Left ventricle myocardium inferior (tissue), 1 donor: ENCODE data around the gene MXI1. TPM values are rescaled to one million over a fixed set of nuclear protein-coding genes. Genes with fewer than 3 reads are reported as not detected.

Source experiments
- DNase-seq: peaks from one replicate; pipeline ENCODE4 v3.0.0-alpha.2; 2020
- H3K27ac ChIP-seq: fragments of 200-600 bp; replicated peaks from 2 replicates; pipeline ENCODE4 v1.8.0; 2021
- H3K27me3 ChIP-seq: fragments of 200-600 bp; 2 replicates; pipeline ENCODE4 v1.8.0; 2021; ENCODE audit warnings: low read depth
- H3K36me3 ChIP-seq: fragments of 200-600 bp; 2 replicates; pipeline ENCODE4 v1.8.0; 2021
- H3K4me1 ChIP-seq: fragments of 200-600 bp; 2 replicates; pipeline ENCODE4 v1.8.0; 2021
- H3K4me3 ChIP-seq: fragments of 200-600 bp; 2 replicates; pipeline ENCODE4 v1.8.0; 2021; ENCODE audit warnings: mild to moderate bottlenecking, moderate library complexity
- H3K9me3 ChIP-seq: fragments of 200-600 bp; replicated peaks from 2 replicates; pipeline ENCODE4 v1.8.0; 2021
- CTCF ChIP-seq: fragments of 200-600 bp; IDR thresholded peaks from 2 replicates; pipeline ENCODE4 v1.8.0; 2021; ENCODE audit warnings: antibody characterized with exemption, mild to moderate bottlenecking, borderline replicate concordance
- intact Hi-C: fragments of 100-400 bp; cut with micrococcal nuclease; formaldehyde crosslinking; loops from one replicate; pipeline ENCODE4 v1.11.0; 2022
- total RNA-seq: library from RNA; stranded (reverse); fragmentation: NEBNext Ultra II Directional; extraction: Animal tissue kit (Norgen Biotek cat#: 25700); gene quantifications from one replicate; pipeline ENCODE4 v1.2.1, GENCODE V29; 2021
- donor health status: DM: no; HTN: yes; CAD: no; lungs with severe emphysema.

MXI1 gene
- total RNA-seq, 1 donor from 2014 or later = 60.0 TPM

GRCh38 chr10:110296966-110297365 lies 89.6 kb downstream of the MXI1 start:
- intact Hi-C loops = no loop called here
- Histone ChIP-seq H3K27me3 (no peaks in the 10 kb centered on the region), H3K4me3 (no peak overlapping the region), H3K9me3 (no peaks in the 10 kb centered on the region), H3K36me3 (peaks cover 88% of the 10 kb centered on the region), H3K27ac (no peak overlapping the region), H3K4me1 (peaks cover 62% of the 10 kb centered on the region)
- TF ChIP-seq CTCF = no peak
- DNase-seq = no peak

- intact Hi-C loops = no loop called here
- TF ChIP-seq CTCF = no peak
- H3K27me3 ChIP-seq = no peaks in the 10 kb centered on the region
- H3K27ac ChIP-seq = peak overlapping the region; percentile 20
- H3K36me3 ChIP-seq = peaks cover 66% of the 10 kb centered on the region
- no peak for DNase-seq
- peaks cover 94% of the 10 kb centered on the region for H3K4me1 ChIP-seq
- H3K9me3 ChIP-seq = no peaks in the 10 kb centered on the region
- H3K4me3 ChIP-seq = no peak overlapping the region
Measured at GRCh38 chr10:110300486-110300986, 93.1 kb downstream of the MXI1 start.

GRCh38 chr10:110303681-110304080 lies 96.3 kb downstream of the MXI1 start:
- no peaks in the 10 kb centered on the region for H3K27me3 ChIP-seq
- H3K9me3 ChIP-seq = no peaks in the 10 kb centered on the region
- TF ChIP-seq CTCF = no peak
- DNase-seq = no peak
- peak overlapping the region; percentile 90 for H3K4me3 ChIP-seq
- H3K36me3 ChIP-seq = peaks cover 34% of the 10 kb centered on the region
- peak overlapping the region; percentile 96 for H3K27ac ChIP-seq
- H3K4me1 ChIP-seq = peaks cover 71% of the 10 kb centered on the region
- intact Hi-C loops = no loop called here

- Histone ChIP-seq H3K27me3 (no peaks in the 10 kb centered on the region), H3K4me3 (peak overlapping the region; percentile 90), H3K9me3 (no peaks in the 10 kb centered on the region), H3K27ac (peak overlapping the region; percentile 96), H3K4me1 (peaks cover 64% of the 10 kb centered on the region), H3K36me3 (peaks cover 27% of the 10 kb centered on the region)
- intact Hi-C loops = no loop called here
- TF ChIP-seq CTCF = no peak
- no peak for DNase-seq
Measured at GRCh38 chr10:110304394-110304779, 97.0 kb downstream of the MXI1 start.

GRCh38 chr10:110304780-110305421 lies 97.5 kb downstream of the MXI1 start, which contains the start of gene SMNDC1:
Gene SMNDC1, minus strand, starts transcription at chr10:110304920. Its CDS starts 1,333 bp downstream, at chr10:110303587.
- peaks cover 59% of the 10 kb centered on the region for H3K4me1 ChIP-seq
- peak within 1 kb of the TSS; percentile 90 for H3K4me3 ChIP-seq
- H3K9me3 ChIP-seq = no peaks in the 10 kb centered on the region
- H3K27ac ChIP-seq = peak within 1 kb of the TSS; percentile 96
- intact Hi-C loops = no loop called here
- H3K27me3 ChIP-seq = no peaks in the 10 kb centered on the region
- peaks cover 25% of the 10 kb centered on the region for H3K36me3 ChIP-seq
- DNase-seq = peak; percentile 98
- TF ChIP-seq CTCF = no peak
